Measurements from ENCODE around the gene CTRL.

DNA sequence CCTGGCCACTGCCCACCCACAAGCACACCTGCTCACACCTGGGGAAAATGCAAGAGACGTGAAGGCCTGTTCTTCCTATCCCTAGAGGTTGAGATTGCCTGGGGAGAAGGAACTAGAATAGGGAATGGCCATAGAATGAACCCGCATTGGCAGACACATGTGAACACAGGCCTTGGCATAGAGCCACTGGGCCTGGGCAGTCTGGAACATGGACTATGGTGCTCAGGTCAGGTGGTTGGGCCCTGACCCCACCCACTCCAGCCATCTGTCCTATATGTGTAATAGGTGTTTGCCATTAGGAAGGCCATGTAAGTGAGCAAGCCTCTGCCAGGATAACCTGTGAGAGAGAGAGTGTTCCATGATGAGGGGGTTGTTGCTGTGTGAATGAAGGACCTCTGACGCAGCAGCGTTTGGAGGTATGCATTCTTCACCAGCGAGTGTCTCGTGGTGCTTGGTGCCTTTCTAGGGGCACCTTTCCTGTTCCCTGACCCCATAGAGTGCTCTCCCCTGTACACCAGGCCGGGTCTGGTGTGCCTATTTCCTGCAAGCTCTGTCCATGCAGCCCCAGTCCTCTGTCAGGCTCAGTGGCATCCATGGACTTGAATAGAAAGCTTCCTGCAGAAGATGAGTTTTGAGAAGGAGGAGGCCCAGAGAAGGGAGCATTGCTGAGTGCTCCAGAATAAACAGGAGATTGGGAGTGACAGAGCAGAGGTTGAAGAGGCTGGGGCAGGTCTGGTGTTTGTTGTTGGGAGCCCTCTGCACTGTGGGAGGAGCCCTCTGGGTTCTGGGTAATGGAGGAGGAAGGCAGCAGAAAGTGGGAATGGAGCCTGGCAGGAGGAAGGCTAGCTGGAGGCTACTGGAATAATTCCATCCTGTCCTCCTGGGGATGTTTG is 15.6 kb downstream of the CTRL start:
- TF ChIP-seq ELF4 (IDR thresholded peaks at IDR 0.05) (no peak), FOXA1 (IDR thresholded peaks at IDR 0.05) (no peak), FOXM1 (IDR thresholded peaks at IDR 0.05; ENCODE audit: borderline replicate concordance) (no peak), FOXK2 (IDR thresholded peaks at IDR 0.05) (no peak)

All from HEK293T (cell line).